Erythroblast (primary cell): ENCODE results near the gene SIX3.

ENCODE experiments used
- DNase-seq, 2 experiments: peaks; one replicate each; lab custom pipeline; 2025; lab: John Stamatoyannopoulos, UW
- GATA1 ChIP-seq: IDR thresholded peaks from 2 replicates; pipeline ENCODE4 v1.6.1; 2011; ENCODE audit warnings: low read depth, mild to moderate bottlenecking, control low read depth, low read length, moderate library complexity
- POLR2A ChIP-seq: IDR thresholded peaks from 2 replicates; pipeline ENCODE4 v1.6.1; 2011; ENCODE audit warnings: mild to moderate bottlenecking, low read length

SIX3 gene

DNA sequence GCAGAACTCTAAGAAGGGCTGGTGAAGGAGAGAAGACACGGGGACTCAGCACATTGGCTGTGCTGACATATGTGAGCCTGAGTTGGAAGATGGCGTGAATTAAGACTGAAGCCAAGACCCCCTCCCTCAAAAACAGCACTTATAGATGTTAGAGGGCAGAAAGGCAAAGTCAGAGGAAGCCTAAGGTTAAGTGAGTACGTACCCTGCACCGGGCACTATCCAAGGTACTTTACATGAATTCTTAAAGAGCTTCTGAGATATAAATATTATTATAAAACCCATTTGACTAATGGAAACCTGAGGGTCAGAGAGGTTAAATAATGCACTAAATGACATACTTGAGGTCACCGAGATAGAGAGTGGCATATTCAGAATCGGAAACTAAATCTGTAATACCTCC is 25.6 kb downstream of the SIX3 start:
- no peak for TF ChIP-seq POLR2A
- TF ChIP-seq GATA1, result no peak
- DNase-seq, result no peak

DNA sequence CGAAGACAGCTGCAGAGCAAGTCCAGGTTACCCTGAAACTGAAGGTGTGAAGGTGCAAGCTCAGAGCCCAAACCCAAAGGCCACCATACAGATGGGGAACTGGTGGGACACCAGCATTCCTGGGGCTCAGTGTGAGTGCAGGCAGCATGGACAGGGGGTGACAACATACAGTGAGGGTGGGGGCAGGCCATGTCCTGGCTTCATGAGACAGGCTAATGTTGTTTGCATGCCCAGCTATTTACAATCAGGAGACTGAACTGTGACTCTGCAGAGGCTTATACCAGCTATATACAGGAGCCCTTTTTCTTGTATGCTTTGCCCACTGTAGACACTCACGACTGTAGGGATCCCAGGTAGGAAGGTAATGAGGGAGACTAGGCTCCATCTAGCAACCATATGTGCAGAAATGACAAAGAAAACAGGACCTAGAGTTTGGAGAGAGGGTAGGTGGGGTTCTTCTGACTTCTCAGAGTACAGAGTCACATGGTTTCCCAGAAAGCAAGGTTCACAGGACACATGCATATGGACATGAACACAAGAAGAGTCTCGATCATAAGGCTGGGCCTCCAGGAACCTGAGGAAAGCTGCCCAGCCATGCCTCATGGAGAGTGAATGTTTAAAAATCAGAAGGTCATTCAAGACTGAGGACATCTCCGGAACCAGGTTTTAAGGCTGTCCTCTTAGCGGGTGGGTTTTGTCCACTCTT is 26.4 kb downstream of the SIX3 start:
- TF ChIP-seq GATA1, result no peak
- no peak for TF ChIP-seq POLR2A

DNA sequence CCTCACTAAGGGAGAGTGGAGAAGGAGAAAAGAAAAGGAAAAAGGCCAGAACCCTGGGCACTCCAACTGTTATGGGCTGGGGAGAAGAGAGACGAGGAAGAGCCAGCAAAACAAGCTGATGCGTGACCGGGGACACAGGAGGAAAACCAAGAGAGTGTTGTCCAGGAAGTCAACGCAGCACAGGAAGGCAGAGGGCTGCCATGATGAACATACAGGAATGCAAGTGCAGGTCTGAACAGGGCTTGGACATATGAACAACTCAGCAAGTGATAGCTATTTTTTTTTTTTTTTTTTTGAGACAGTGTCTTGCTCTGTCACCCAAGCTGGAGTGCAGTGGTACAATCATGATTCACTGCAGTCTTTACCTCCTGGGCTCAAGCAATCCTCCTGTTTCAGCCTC is 28.4 kb downstream of the SIX3 start:
- no peak for TF ChIP-seq GATA1
- no peak for TF ChIP-seq POLR2A
- DNase-seq, result no peak

More for the DNA sequence above, 26.4 kb downstream of the SIX3 start:
- DNase-seq, result no peak

DNA sequence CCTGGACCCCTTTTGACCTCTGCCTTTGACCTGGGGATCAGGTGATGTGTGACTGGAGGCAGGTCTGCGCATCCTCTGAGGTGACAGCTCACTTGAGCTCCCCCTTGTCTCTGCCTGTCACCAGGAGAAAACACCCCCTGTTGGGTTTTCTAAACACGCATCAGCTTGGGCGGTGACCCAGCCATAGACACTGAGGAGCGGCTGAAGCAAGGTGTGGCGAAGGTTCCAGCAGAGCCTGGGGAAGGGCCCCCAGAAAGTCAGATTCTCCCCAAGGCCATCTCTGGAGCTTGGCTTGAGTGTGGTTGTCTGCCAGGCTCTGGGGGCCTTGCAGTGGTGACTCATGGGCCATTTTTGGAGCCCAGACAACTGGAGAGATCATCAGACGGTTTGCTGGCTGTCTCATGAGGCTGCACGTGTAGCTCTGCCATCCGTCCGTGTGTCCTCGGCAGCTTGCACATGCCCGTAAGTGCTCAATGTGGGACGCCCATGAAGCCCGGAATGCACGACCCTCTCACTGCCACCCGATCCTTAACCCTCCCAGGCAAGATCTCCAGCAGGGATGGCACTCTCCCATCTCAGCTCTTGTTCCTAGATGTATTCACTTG is 29.4 kb downstream of the SIX3 start:
- no peak for DNase-seq
- TF ChIP-seq GATA1, result no peak
- no peak for TF ChIP-seq POLR2A

DNA sequence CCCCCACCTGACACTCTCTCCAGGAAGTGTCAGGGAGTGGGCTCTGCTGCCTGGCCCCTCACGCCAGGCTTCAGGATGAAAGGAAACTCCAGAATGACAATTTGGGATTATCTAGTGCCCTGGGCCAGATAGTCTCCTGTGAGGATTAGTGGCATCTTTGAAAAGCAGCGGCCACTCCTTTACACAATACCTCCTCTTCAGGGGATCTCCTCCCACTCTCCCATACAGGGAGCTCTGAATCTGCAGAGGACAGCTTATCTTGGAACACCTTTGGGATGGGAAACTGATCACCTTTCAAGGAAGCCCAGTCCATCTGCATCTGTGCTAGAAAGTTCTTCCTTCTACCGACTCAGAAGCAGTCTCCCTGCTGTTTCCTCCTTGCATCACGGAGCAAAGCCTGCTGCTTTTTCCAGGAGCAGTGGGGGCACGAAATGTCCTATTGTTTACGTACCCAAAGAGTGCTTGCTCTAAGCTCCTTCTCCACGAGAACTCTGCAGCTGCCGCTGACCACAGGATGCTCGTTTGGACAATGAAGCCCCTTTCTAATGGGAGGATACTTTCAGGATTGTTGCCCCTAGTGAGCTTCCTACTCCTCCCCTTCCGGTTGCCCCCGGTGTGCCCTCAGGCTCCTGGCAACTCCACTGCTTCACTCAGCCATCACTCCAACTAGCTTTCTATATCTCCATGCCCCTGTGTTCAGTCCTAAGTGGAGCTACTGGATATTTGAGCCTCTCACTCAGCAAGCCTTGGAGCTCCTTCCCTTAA is 31.5 kb downstream of the SIX3 start:
- no peak for DNase-seq
- TF ChIP-seq GATA1 (no peak), POLR2A (no peak)

DNA sequence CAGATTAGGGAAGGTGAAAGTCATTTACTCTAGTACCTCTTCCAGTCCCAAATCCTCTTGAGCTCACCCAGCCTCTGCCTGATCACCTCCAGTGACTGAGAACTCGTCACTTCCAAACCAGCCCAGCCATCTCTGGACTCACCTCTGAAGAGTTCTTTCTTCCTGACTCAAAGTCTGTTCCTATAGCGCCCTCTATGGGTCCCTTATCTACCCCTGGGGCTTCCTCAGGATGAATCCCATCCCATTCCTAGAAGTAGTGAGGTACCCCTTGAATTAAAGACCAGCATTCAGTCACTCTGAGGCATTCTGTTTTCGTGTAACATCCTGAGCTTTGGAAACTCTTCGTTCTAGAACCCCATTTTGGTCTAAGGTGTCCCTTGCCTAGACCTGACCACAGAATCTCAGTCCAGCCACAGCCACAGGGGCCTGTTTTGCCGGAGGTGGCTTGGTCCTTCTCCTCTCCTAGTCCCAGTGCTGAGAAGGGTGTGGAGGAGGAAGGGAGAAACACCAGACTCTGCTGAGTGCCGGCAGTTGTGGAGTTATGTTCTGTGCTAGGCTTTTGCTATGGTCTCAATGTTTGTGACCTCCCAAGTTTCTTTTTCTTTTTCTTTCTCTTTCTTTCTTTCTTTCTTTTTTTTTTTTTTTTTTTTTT is 32.7 kb downstream of the SIX3 start:
- peak; percentile 34 to 60 for DNase-seq
- TF ChIP-seq GATA1, result no peak
- TF ChIP-seq POLR2A, result no peak

DNA sequence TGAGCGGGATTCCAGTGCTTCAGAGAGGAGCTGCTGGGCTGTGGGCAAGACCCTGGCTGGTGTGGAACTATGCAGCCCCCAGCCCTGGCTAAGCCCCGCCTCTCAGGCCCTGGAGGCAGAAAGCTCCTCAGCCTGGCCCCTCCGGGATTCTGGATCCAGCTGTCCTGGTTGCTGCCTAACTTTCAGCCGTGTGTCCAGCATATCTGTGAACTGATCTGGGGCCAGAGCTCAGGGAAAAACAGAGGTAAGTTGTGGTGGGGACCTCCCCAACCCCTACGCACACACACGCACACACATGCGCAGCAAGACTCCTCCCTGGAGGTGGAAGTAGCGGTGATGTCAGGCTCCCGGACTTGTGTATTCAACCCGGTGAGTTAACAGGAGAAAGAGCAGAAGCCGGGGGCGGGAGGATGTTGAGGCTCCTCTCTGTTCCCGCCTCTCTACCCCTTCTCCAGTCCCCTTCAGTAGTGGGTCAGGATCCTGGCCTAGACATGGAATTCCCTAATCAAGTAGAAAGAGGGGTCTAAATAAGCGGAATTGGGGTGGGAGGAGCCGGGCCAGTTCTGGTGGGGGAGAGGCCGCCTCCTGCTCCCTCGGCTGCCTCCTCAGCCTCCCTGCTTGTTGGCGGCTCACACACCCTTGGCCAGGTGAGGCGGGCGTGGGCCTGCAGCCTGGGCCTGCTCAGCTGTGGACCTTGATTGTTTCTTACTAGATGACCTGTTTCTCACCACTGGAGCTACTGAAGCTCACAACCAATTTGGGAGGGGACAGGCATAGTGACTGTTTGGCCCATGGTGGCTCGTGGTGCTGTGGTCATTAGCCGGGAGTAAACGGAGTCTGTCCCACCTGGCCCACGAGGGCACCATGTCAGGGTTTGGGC is 34.3 kb downstream of the SIX3 start:
- TF ChIP-seq GATA1 (no peak), POLR2A (no peak)
- no peak for DNase-seq

DNA sequence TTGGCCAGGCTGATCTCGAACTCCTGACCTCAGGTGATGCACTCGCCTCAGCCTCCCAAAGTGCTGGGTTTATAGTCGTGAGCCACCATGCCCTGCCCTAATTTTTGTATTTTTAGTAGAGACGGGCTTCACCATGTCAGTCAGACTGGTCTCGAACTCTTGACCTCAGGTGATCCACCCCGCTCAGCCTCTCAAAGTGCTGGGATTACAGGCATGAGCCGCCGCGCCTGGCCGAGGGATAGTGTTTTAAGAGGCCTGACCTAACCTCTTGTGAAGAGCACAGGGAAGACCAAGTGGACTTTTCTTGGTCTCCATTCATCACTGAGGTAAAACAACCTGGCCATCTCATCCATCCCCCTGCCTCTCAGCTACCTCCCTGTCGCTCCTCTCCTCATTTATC is 38.1 kb downstream of the SIX3 start:
- DNase-seq, result no peak
- TF ChIP-seq GATA1 (no peak), POLR2A (no peak)

DNA sequence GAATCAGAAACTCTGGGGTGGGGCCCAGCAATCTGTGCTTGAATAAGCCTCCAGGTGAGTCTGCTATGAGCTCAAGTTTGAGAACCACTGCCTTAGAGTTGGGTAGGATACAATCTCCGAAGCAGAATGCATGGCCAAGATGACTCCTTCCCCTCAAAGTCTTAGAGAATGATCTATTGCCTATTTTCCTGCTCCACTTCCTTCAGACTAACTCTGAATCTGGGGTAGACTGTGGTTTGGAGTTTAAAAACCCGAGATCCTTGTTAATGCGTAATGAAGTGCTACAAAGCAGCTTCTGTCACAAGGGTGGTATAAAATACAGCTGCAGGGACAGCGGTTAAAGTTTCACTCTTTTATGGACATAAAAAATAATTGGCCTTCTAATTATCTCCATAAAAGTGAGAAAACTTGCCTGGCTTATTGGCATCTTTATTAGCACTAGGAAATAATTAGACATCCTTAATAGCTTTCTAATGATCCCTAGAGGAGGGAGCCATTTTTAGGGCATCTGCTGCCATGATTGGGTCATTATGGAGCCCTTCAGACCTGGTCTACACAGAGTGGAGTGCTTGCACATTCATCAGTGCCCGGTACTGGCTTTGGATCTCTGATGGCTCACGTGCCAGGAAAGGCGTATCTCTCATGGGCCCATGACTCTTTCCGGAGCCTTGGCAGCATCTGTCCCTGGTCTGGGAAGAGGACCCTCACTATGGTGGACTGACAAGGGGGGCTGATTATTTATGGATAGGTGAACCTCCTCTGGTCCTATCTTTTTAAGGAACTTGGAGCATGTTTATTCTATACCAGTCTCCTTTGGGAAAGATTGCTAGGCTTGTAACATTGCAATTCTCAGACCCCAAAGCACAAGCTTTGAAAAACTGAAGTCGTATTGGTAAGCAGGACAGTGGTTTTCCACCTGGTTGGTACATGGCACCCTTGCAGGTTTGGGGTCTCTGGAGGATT is 39.5 kb downstream of the SIX3 start:
- no peak for TF ChIP-seq GATA1
- TF ChIP-seq POLR2A, result no peak
- no peak for DNase-seq

DNA sequence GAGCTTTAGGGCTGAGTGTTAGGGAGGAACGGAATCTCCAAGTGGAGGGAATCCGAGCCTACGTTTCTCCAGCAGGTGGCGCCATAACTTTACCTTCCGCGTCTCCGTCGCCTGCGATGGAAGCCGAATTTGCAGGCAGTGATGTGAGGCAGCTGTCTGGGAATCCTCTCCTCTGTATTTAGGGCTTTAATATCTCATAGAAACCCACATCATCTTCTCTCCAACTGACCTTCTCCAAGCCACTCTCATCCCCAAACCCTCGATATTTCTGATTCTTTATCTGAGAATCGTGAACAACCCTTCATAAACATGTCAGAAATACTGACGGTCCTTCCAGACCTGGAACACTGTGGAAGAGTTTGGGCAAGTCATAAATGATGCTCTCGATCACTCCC is 40.2 kb downstream of the SIX3 start:
- peak; percentile 62 to 81 for DNase-seq
- TF ChIP-seq GATA1, result no peak
- no peak for TF ChIP-seq POLR2A

DNA sequence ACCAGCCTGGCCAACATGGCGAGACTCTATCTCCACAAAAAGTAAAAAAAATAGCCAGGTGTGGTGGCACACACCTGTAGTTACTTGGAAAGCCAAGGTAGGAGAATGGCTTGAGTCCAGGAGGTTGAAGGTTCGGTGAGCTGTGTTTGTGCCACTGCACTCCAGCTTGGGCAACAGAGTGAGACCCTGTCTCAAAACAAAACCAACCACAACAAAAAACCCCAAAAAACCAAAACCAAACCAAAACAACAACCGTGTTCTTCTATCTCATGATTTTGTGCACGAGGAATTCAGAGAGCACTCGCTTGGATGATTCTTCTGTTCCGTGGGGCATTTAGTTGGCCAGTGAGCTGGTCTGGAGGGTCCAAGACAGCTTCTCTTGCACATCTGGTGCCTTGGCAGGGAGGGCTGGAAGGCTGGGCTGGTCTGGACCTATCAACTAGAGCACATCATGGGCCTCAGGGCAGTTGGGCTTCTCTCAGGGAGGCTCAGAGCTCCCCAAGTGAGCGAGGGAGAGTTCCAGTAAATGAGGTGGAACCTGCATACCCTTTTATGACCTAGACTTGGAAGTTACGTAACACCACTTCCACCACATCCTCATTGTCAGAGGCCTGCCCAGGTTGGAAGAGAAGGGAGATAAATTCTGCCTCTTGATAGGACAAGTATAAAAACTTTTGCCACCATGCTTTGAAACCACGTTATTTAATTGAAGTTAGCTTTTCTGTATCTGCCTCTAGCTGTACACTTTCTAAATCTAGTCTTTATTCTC is 42.5 kb downstream of the SIX3 start:
- no peak for DNase-seq
- TF ChIP-seq POLR2A, result no peak
- no peak for TF ChIP-seq GATA1
